HG03060 (cell line): Measurements from ENCODE around the gene SMARCC1.
A peak's percentile ranks its signal among the peaks of the same experiment; 100 is the strongest.

Source experiments
- ATAC-seq: cut with Tn5 transposase; IDR thresholded peaks from one replicate; pipeline ENCODE4 v1.9.1; 2021; ENCODE audit warnings: low read depth, moderate number of reproducible peaks; ENCODE audit not compliant: unreplicated experiment

Gene SMARCC1

GRCh38 chr3:47643092-47643491 is 138.6 kb downstream of the SMARCC1 start:
- no peak for ATAC-seq

DNA sequence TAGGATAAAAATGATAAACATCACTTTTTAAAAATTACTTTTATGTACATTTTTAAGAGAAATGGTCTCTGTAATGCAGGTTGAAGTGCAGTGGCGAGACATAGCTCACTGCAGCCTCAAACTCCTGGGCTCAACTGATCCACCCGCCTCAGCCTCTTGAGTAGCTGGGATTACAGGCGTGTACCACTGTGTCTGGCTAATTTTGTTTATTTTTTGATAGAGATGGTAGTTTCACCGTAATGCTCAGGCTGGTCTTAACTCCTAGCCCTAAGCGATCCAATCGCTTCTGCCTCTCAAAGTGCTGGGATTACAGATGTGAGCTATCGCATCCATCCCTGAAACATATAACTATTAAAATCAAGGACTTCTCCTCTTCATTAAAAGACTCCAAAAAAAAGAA is 140.0 kb downstream of the SMARCC1 start:
- no peak for ATAC-seq

DNA sequence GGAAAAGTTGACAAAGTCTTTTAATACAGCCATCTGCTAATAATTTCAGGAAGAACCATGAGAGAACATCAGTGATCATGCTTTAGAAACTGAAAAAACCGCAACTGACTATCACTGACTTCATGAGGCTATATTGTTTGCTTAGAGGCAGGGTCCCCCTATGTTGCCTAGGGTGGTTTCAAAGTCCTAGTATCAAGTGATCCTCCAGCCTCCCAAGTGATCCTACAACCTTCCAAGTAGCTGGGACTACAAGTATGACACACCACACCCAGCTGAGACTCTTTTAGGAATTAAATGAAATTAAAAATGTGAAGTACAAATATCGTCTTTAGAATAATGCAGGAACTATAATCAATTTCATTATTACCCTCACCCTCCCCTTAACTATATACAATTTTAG is 144.8 kb downstream of the SMARCC1 start:
- ATAC-seq: no peak

GRCh38 chr3:47636225-47636624 is 145.5 kb downstream of the SMARCC1 start:
- ATAC-seq: no peak

DNA sequence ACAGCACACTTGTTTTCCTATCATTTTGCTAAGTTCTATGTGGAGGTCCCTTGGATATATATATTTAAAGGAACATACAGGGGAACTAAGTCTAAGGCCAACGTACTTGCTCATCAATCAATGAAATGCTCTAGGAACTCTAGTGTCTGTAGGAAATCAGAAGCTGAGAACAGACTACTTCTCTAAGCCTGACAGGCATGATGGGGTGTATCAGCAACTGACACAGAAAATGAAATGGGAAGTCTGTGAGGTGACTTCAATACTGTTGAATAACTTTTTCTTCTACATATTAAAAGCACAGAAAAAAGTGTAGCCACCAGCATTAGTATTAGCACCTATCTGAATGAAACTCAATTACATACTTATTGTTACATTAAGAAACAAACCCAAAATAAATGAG is 146.2 kb downstream of the SMARCC1 start:
- ATAC-seq: peak; percentile 19

GRCh38 chr3:47634996-47635395 is 146.7 kb downstream of the SMARCC1 start:
- peak; percentile 57 for ATAC-seq

- ATAC-seq: no peak
Observed at GRCh38 chr3:47630810-47631209, 150.9 kb downstream of the SMARCC1 start.

DNA sequence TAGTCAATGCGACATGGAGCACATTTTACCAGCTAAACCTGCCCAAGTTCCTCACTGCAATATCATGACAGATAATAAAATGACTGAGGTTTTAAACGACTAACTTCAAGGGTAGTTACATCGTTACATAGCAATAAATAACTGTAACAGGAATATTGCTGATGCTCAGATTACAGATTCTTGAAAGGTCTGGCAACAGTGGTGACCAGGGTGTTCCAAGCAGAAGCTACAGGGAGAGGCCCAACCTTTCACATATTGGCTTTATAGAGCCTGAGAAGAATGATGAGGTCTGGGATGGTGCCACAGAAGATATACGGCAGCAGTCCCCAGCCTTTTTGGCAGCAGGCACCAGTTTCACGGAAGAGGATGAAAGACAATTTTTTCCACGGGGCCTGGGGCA is 151.9 kb downstream of the SMARCC1 start:
- ATAC-seq: no peak

DNA sequence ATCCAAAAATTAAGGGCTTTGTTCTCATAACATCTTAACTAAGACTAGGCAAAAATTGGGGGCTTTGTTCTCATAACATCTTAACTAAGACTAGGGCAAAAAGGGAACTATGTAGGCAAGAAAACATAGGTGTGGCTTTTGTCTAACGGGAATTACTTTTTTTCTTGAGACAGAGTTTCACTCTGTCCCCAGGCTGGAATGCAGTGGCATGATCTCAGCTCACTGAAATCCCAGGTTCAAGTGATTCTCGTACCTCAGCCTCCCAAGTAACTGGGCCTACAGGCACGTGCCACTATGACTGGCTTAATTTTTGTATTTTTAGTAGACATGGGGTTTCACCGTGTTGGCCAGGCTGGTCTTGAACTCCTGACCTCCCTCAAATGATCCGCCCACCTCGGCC is 153.3 kb downstream of the SMARCC1 start:
- ATAC-seq: no peak

- no peak for ATAC-seq
Observed at GRCh38 chr3:47622671-47623461, 158.8 kb downstream of the SMARCC1 start.

GRCh38 chr3:47617086-47618010 is 164.3 kb downstream of the SMARCC1 start:
- no peak for ATAC-seq

GRCh38 chr3:47614788-47615187 is 166.9 kb downstream of the SMARCC1 start:
- ATAC-seq: no peak

- no peak for ATAC-seq
Observed at GRCh38 chr3:47613722-47614121, 168.0 kb downstream of the SMARCC1 start.

DNA sequence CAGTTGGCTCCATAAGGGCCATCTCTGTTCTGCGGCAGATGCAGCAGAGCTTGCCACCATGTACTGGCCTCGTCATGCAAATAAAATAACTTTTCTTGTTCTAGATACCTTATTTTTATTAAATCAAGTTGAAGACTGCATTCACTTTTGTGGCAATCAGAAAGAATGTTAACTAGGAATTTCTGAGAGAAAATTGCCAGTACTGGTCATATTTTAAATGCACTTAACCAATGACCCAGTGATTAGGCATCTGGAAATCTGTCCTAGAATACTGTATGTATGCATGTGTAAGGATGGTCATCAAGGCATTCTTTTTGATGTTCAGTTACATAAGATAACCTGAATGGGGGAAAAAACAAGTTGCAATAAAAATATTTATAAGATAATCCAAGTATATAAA is 168.8 kb downstream of the SMARCC1 start:
- ATAC-seq: no peak

GRCh38 chr3:47612178-47612577 is 169.5 kb downstream of the SMARCC1 start:
- no peak for ATAC-seq

DNA sequence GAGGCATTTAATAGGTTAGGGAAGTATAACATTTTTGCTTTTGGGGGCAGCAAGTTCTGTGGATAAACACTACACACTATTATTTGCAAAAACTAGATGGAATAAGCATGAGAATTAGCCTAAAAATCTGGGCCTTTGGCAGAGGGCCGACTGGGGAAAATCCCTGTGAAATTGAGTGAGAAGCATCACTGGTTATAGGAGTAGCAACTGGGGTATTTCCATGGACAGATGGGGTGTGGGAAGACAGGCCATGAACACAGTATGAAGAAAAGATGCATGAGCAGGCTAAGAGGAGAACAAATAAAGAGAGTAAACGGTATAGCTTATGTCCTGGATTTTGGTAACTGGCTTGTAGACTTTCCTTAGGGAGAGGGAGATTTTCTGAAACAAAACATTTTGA is 170.1 kb downstream of the SMARCC1 start:
- no peak for ATAC-seq

GRCh38 chr3:47610583-47610982 is 171.1 kb downstream of the SMARCC1 start:
- ATAC-seq: no peak

DNA sequence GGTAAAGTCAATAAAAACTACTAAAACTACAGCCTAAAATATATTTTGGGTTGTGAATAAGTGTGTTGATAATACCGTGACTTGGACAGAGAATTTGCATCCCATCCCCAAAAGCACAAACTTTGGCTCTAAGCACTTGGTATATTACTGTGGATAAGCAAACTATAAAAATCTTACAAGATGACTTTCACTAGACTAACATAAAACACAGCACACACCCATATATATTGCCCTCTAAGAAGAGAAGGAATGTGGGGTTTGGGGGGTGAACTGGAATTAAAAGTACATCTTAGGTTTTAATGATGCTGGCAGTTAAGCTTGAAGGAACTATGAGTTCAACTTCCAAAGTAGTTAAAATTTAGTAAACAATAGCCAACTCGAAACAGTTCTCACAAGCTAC is 174.4 kb downstream of the SMARCC1 start:
- ATAC-seq: no peak

GRCh38 chr3:47606165-47606564 is 175.5 kb downstream of the SMARCC1 start:
- no peak for ATAC-seq

DNA sequence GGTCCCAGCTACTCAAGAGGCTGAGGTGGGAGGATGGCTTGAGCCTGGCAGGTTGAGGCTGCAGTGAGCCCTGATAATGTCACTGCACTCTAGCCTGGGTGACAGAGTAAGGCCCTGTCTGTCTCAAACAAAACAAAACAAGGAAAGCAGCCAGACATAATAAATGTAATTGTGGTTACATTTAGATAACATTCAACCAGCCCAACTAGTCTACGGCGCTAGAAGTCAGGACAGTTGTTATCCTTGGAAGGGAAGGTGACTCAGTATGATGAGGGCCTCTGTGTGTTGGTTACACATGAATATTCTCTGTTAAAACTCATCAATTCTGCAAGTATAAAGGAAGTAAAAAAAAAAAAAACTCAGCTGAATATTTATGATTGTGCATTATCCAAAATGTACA is 176.0 kb downstream of the SMARCC1 start:
- ATAC-seq: no peak

GRCh38 chr3:47604145-47604544 is 177.5 kb downstream of the SMARCC1 start:
- ATAC-seq: no peak

DNA sequence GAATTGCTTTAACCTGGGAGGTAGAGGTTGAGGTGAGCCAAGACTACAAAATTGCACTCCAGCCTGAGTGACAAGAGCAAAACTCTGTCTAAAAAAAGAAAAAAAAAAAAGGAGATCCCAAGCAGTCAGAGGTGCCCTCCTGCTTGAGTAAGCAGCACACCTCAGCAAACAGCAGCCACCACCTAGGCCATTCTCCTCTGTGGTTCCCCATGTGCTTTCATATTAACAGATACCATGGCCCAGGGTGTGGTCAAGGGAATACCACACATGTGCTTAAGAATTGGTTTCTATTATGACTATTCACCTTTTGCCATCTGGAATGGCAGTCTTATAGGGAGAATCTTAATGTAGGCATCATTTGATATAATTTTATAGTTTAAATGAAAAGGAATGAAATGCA is 178.4 kb downstream of the SMARCC1 start:
- ATAC-seq: no peak
